Fibroblast of skin of back (primary cell): ENCODE data around the gene CDT1. TPM values are rescaled to one million over a fixed set of nuclear protein-coding genes. Genes with fewer than 3 reads are reported as not detected.
A peak's percentile ranks its signal among the peaks of the same experiment; 100 is the strongest.

Experiments used
- DNase-seq: peaks from one replicate; pipeline ENCODE4 v3.0.0-alpha.2; 2013
- polyA plus RNA-seq, 2 experiments: library from polyadenylated mRNA; unstranded; fragments of 120-200 nt; gene quantifications; one replicate each; pipeline ENCODE4 v1.2.1, GENCODE V29; 2013; ENCODE audit not compliant: insufficient read length in 2 of 2

The CDT1 gene
- polyA plus RNA-seq (2013, experiment 1 of 2; ENCODE audit: insufficient read length), result 23.4 TPM
- 2.5 TPM for polyA plus RNA-seq (2013, experiment 2 of 2; ENCODE audit: insufficient read length)

DNA sequence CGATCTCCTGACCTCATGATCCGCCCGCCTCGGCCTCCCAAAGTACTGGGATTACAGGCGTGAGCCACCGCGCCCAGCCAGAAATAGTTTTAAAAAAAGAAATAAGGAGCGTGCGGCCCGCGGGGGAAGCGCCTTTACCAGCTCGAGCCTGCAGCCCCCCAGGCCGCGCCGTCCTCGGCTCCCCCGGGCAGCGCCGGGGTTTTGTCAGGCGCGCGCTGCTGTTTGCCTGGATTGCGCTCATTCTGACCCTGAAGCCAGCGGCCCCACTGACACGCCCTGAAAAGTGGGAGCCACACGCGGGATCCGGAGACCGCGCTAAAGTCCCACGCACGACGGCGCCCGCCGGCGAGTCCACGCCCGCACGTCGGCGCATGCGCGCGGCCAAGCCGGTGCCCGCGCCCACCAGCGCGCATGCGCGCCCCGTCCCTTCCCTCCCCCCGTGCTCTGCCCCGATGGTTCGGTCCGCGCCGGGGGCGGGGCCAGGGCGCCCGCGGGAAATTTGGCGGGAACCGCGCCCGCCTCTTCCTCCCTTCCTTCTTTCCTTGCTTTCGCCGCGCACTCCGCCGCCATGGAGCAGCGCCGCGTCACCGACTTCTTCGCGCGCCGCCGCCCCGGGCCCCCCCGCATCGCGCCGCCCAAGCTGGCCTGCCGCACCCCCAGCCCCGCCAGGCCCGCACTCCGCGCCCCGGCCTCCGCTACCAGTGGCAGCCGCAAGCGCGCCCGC, at the start of gene CDT1:
CDT1 (plus strand) TSS at position 526 of the 724 bp plus-strand sequence; CDS start at position 569, 43 bp downstream.
- DNase-seq, result peak; percentile 79

DNA sequence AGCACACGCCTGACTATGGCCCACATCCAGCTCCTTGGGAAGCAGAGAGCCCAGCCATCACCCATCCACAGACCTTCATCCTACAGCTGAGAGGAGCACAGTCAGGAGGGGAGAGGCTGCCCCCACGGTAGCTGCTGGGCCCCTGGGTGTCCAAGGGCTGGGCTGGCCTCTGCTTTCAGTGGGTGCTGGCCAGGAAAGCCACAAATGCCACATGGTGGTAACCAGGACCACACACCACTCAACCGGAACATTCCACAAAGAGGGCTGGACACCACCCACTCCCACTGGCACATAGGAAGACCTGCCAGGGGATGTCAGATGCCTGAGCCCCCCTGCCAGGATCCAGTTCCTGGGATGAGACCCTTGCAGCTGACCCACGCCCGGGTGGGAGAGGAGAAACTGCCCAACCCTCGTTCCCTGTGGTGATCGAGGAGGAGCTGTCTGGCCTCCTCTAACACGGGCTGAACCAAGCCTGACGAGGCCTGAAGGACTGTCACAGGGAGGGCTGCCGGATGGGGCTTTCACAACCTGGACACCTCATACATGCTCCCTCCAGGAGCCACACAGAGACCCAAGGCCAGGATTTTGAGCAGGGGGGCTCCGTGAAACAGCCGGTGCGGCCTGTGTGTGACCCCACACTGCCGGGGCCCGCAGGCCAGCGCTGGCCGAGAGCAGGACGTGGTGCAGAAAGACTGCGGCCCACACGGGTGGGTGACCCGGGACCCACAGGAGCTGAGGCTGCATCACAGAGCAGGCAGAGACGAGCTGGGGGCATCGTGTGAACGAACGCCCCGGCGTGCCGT, 49.3 kb upstream of the CDT1 start:
- no peak for DNase-seq

DNA sequence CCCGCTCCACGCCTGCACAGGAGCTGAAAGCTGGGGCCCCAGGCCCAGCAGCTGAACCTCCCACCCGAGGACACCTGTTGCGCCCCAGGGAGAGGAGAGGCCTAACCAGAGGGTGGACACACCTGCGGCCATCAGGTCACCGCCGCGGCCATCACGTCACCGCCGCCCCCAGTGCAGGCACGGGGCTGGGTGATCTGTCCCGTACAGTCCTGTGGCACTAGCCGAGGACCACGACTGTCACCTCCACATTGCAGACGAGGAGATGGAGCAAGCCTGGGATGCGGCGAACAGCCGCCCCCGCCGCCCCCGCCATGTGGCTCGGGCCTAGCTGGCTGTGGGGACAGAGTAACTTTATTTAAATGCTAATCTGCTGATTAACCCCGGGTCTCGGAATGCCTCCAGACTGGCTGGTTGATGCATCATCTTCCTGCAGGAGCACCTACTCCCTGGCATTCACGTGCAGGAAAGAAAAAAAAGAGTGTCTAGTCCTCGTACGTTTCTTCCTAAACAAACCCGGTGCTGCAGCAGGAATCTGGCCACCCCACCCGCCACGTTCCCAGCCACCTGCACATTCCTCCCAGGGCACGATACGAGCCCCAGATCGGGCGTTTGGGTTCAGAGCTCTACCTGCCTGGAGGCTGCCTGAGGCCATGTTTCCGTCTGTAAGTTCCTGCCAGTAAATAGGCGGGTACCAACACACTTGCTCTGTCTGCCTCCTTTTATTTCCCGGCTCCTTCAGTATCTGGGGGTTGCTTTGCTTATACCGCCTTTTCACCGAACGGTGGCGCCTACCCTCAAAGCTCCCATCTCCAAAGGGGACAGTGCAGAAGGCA, 48.5 kb upstream of the CDT1 start:
- DNase-seq, result peak; percentile 66

DNA sequence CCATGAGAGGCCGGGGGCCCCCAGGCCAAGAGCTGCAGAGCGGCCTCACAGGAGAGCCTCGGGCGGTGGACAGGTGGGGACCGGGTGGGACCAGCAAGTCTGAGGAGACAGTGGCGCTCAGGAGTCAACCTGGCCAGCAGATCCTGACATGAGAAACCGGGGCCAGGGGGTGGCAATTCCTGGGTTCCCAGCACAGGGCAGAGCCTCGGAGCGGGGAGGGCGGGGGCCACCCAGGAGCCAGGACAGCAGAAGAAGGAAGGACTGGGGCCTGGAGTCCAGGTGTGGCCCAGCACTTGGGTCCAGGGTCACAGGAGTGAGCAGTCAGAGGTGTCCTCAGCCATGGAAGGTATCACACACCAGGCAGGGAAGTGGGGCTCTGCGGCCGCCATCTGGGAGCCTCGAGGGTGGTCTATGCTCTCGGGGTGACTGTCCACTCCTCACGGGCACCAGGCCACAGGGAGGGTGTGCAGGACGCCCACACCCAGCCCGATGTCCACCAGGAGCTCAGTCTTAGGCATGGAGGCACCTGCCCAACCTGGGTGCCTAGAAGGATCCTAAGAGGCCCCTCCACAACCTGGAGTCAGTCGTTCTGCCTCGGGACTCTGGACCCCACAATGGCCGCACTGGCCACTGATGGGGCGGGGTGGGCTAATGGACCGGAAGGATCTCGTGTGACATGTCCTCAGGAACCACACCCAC, 47.7 kb upstream of the CDT1 start:
- no peak for DNase-seq

DNA sequence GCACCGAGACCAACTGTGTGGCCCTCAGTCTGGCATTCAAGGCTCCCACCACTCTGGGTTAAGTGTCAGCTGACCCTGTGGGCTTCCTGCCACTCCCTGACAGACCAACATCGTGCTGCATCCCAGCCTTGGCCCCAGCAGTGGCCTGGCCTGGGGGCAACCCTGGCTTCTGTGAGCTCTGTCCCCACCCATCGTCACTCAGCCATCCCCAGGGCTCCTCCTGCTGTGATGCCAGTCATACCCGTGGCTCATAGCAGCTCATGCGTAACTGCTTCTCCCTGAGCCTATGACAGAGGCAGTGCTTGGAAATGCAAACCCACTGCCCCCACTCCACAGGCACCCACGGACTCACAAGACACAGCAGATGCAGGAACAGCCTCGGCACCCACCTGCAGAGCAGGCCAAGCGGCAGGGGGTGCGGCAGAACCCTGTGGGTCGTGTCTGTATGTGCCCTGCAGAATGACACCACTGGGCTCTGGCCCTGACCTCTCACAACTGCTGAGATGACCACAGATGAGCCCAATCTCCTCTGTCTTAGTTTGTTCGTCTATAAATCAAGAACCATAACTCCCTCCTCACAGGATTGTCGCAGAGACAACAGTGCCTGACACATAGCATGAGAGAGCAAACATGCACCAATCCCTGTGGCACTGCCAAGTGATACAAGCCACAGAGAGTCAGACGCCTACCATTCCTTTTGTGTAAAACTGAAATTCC, 45.2 kb upstream of the CDT1 start:
- DNase-seq, result no peak

DNA sequence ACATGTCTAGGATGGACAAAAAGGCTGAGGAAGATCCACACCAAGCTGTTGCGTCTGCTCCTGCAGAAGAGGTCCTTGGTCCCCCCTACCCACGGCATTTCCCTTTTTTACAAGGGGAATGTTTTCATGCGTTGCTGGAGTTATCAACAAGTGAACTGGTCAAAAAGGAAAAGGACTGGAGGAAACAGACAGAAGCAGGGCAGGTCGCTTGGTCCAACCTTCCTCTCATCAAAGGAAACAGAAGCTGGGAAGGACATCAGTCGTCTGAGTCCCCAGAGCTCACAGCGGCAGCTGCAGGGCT, 44.7 kb upstream of the CDT1 start:
- DNase-seq, result no peak

DNA sequence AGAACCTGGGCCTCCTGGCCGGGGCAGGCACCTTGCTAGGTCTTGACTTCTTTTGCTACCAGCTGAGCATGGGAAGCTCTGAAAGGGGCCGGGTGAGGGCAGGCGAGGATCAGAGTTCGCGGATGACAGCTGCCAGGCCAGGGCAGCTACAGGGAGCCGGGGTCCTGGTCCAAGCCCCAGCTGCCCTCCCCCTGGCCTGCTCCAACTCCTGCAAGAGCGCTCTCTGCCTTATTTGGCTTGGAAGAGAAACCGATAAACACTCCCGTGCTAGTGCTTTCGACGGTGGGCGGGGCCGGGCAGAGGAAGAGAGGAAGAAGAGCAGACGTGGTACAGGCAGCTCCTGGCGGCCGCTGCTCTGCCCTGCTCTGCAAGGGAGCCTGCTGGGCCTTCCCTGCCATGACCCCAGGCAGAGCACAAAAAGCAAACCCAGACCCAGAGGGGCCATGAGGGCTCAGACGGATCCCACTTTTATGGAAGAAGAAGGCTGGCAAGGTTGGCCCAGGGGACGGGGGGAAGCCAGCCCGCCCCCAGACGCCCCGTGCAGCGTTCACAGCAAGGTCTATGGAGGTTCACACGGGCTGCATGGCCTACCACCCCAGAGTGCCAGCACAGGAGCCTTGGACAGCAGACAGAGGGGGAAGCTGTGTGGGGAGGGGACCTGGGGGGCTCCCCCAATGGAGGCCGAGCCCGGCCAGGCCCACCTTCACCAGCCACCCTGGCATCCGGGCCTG, 44.2 kb upstream of the CDT1 start:
- peak; percentile 46 for DNase-seq

DNA sequence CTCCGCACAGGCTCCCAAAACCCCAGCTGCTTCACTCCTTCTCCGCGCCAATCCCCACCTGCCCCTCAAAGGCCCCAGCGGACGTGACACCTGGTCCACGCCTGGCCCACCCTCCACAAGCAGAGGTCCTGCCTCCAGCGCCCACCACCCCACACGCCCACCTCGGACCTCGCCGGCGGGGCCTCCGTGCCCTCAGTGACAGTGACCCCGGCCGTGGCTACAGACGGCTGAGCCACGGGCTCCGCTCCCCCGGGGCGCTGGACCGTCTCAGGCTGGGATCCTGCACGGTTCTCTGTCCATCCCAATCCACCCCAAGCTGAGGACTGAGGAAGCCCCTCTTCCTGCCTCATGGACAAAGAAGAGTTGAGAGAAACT, 43.6 kb upstream of the CDT1 start:
- no peak for DNase-seq

DNA sequence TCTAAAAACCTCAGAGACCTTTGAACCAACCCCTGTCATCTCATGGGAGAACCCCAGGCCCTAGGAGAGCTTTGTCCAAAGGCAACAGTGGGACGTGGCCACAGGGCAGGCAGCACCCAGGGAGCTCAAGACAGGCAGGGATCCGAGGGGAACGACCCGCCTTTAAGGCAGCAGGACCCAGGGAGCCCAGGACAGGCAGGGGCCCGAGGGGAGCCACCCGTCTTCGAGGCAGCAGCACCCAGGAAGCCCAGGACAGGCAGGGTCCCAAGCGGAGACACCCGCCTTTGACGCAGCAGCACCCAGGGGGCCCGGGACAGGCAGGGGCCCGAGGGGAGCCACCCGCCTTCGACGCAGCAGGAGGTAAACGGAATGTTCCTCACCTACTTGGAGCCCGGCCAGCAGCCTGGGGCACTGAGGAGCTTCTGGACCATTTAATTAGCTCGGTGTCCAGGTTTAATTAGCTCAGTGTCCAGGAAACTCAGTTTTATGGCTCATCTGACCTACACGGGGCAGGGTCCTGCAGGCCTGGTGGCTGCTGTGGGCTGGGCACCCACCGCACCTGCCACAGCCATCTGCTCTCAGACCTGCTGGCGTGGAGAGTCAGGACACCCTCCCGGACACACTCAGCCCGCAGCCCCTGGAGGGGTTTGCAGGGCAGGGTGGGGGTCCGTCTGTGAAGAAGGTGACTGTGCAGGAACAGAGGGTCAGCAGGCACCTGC, 43.0 kb upstream of the CDT1 start:
- no peak for DNase-seq

DNA sequence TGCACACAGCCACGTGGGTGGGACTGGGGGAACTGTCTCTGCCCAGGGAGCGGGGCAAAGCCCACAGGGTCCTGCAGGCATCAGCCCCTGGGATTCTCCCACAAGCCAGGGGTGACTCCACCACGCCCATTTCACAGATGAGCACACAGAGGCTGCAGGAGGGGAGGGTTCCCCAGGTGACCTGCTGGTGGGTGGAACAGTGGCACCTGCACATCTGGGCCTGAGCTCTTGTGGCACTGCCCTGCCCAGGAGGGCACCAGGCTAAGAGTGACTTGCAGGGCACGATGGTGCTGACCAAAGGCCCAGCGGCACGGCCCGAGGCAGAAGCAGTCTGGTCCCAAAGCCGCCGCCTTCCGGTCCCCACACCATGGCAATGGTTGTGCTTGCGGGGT, 42.5 kb upstream of the CDT1 start:
- DNase-seq, result no peak

DNA sequence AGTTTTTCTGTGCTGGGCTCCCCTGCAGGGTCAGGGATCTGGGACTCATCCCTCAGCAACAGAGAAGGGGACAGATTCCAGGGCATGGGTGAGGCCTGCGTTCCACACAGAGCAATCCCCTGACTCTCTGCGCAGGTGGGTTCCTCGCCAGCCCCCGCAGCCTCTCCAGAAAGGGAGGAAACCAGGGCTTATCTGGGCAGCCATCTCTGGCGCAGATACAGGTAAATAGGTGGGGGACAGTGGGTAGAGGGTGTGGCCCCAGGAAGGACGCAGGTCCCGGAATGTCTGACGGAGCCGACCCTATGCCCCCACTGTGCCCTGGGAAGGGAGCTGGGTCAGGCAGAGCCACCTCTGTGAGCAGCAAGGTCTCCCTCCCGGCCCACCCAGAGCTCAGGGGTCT, 41.8 kb upstream of the CDT1 start:
- DNase-seq, result no peak

DNA sequence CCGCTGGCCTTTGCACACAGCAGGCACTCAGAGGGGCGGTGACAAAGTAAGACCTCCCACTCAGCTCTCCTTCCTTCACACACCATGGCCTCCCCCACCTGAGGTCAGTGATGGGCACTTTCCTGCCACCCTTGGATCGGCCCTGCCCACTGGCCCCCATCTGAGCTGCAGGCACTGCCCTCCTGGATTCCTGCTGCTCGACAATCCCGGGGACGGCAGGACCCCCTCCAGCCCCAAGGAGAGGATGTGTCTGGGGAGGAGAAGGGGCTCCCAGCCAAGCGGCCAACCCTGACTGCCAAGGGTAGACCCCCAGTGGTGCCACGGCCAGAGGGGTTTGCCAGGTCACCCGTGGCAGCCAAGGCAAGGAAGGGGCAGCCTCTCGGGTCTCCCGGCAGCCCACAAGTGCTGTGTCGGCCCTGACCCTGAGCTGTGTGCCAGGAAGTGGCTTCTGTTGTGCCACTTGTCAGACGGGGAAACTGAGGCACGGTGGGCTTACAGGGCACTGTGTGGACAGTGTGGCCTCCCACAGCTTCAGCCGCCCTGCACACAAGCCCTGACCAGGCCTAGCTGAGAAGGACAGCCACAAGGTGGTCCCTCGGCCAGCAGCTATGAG, 41.2 kb upstream of the CDT1 start:
- DNase-seq, result no peak

DNA sequence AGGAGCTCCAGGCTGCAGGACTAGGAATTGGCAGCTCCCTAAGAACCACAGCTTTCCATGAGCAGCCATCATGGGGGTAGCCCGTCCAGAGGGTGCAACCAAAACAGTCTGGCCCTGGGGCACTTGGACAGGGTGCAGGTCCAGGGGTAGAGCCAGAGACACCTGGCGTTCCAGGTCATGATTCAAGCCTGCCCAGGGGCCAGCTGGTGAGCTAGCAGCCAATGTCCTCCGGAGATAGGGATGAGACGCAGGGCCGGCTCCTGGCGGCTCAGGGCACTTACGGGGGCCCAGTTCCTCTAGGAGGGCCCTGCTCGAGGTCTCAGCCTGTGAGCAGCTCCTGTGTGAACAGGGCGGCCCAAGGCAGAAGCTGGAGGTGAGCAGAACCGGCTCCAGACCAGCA, 40.6 kb upstream of the CDT1 start:
- no peak for DNase-seq

DNA sequence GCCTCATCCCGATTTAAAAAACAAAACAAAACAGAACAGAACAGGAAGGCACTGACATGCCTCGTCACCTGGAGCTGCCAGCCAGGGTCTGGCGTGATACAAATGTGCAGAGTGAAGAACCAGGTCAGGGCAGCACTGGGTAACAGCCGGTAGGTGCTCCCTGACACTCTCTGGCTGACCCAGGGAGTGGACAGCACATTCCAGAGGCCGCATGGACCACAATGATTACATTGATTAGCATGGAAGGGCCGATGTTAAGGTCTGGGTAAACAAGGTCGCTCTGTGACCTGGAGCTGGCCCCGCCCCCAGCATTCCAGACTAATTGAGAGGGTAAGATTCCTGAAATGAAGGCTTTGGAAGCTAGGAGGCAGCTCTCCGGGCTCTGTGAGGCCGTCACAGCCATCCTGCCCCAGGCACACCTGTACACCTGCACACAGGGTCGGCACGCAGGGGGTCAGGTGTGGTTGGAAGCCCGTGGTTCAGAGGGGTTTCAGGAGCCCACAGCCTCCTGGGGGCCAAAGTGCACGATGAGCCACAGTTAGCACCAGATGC, 40.0 kb upstream of the CDT1 start:
- no peak for DNase-seq

DNA sequence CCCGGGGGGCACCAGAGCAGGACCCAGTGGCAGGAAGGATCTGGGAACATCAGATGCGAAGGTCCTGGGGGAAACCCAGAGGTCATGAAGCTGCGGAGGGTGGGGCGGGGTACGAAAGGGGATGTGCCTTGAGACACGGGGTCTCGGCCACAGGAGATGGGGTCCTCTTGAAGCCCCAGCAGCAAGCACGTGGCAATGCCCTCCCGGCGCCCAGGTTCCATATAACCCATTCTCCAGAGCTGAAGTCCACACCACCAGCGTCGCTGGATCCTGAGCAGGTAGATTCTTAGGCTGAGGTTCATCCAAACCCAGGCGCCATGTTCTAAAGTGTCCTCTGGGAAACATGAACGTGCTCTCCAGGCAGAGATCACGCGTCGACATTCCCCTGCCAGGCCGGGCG, 39.5 kb upstream of the CDT1 start:
- no peak for DNase-seq

DNA sequence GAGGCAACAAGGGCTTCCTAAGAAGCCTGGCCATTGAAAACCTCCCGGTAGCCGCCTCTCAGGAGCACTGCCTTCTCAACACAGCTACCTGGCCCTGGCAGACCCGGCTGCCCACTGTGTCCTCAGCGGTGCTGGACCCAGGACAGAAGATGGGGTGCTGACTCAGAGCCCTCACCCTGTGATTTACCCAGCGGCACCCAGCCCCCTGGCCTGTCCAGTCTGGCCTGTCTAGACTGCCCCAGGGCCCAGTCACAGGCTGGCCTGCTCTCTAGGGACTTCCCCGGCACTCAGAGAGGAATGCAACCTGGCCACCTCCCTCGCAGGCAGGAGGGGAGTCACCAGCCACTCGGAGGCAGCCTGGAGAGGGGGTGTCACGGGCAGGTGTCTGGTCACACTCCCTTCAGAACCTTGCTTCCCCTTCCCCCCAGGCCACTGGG, 38.7 kb upstream of the CDT1 start:
- DNase-seq, result no peak

DNA sequence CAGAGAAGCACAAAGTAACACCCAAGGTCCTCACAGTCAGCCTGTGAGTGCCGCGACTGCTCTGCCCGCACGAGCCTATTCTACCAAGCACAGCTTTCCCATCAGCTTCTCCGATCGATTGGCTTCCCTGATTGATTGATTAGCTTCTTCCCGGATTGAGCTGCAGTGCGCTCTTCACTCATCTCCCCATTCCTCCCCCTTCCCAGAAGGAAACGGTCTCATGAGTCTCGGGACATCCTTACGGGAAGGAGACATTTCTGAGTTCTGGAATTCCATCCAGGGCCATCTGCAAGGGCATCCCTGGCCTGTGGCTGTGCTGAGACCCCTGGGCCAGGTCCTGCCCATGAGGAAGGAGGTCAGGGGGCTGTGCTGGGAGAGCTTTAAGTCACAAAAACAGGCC, 36.6 kb upstream of the CDT1 start:
- no peak for DNase-seq

DNA sequence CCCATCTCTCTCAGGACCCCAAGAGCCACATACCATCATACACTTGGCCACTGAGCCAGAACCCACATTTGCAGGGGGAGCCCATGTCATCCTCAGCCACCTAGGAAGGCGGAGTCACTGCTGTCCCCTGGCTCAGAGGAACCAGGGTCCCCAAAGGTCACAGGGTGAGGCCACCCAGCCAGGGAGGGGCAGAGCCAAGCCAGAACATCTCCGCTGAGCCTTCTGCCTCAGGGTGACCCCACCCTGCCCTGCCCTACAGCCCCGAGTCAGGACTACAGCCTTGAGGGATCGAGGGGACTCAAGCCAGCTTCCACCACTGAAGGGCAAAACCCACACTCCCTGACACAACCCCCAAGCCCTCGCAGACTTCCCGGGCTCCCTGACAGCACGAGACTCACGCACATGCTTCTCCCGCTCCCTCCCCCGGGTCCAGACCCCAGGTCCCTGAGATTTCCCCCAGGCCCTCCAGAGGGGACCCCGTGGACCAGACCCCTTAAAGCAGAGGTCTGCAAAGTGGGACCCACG, 36.0 kb upstream of the CDT1 start:
- no peak for DNase-seq

DNA sequence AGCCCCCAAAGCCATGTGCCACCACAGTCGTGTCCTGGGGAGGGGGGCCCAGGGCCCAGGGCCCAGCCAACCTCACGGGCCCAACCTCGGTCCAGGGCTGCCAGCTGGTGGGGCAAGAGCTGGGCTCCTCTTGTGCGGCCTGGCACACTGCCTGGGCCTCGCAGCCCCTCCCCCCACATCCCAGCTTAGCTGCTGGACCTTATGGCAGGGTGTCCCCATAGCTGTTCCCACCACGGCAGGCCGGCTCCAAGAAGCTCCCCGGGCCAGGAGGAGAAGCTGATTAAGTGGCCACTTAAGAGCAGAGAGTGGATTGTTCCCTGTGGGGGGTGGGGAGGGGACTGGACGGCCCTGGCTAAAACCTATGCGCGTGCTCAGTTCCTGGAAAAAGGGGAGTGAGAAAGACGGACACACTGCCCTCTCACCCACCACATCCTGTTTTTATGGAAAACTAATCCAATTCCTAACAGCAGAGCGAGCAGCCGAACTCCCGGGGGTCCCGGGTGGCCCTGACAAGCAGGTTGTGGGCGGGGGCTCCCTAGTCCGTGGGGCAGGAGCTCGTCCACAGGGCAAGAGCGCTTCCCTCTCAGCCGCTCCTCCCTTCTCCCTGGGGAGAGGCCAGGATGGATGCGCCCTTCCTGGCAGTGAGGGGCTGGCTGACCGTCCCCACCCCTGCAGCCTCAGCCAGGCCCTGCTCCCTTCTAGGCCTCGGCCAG, 35.4 kb upstream of the CDT1 start:
- DNase-seq, result no peak
